Left ventricle myocardium superior (tissue), 1 donor: Measurements from ENCODE around the gene ABLIM2. TPM values are rescaled to one million over a fixed set of nuclear protein-coding genes. Genes with fewer than 3 reads are reported as not detected.

ENCODE experiments used
- ATAC-seq: fragments of 200-7000 bp; cut with Tn5 transposase; one replicate; pipeline ENCODE4 v1.9.1; 2020; ENCODE audit warnings: mild to moderate bottlenecking, moderate library complexity
- DNase-seq: peaks from one replicate; pipeline ENCODE4 v3.0.0-alpha.2; 2020
- intact Hi-C: fragments of 100-400 bp; cut with micrococcal nuclease; formaldehyde crosslinking; loops from one replicate; pipeline ENCODE4 v1.11.0; 2022
- total RNA-seq: library from RNA; stranded (reverse); fragmentation: NEBNext Ultra II Directional; extraction: Animal tissue kit (Norgen Biotek cat#: 25700); gene quantifications from one replicate; pipeline ENCODE4 v1.2.1, GENCODE V29; 2021
- donor health status: DM: no; HTN: yes; CAD: no; lungs with severe emphysema.

The ABLIM2 gene
- total RNA-seq, 1 donor from 2014 or later: 28.3 TPM

DNA sequence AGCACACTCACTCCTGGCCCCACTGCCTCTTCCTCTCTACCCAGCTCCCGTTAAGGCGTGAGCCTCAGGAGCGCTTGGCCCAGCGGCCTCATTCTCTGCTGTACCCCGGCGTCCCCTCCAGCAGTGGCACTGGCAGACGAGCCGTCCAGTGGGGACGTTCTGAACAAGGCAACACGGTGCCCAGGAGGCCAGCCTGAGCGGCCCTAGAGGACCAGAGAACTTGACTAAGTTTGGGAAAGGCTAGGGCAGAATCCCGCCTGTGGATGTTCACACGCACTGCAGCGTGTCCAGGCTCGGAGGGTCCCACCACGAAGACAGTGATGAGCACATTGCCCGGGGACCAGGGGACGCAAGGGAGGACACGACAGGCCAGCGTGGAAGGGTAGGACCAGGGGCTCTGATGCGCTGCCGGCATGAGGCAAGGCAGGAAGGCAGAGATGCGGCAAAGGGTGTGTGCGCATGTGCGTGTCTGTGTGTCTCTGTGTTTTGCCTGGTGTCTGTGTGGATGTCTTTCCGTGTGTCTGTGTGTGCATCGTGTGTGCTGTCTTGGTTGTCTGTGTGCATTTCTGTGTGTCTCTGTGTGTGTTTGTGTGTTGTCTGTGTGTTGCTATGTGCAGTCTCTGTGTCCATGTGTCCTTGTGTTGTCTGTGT, 89.4 kb downstream of the ABLIM2 start:
- ATAC-seq (no peak), DNase-seq (no peak)
- intact Hi-C loops: no loop called here

DNA sequence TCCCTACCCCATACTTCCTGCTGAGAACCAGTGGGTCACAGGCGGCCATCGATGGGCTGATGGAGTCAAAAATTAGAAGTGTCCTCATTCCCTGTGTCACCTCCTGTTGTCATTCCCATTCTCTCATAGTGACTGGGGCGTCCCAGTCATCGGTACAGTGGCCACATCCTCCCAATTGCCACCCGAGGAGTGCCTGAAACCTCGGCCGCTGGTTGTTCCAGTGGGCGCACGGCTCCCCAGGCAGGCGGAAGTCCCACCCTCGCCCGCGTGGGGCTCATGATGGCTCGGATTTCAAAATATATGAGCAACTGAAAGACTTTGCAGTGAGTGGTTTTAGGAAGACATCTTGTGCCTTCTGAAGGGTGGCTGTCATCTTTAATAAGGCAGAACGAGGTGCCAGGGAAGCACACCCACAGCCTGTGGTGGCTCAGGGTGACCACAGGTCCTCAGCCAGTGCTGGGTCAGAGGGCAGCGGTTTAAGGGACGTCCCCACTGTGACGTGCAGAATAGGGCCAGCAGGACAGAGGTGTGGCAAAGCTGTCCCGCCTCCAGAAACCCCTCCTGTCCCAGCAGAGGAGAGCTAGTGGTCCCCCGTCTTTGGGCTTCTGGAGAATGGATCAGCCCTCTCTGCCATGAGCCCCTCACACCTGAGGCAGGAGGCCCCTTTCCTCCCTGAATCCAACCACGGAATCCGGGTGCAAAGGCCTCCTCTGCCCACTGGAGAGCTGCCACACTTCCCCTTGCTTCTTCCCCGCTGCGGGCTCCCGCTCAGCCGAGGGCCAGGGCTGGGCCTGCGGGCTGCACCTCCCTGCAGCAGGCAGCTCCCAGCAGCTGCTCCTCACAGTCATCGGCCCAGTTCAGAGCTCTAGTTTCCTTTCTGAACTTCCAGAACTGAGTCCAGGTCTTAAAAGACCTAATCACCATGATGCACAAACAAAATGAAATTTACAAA, 90.4 kb downstream of the ABLIM2 start:
- DNase-seq (no peak), ATAC-seq (peak; percentile 5)

GRCh38 chr4:8067274-8067936, 91.2 kb downstream of the ABLIM2 start:
- DNase-seq (peak; percentile 71), ATAC-seq (peak; percentile 91)
- intact Hi-C loops: no loop called here

More for the DNA sequence above, 90.4 kb downstream of the ABLIM2 start:
- intact Hi-C loops: no loop called here

DNA sequence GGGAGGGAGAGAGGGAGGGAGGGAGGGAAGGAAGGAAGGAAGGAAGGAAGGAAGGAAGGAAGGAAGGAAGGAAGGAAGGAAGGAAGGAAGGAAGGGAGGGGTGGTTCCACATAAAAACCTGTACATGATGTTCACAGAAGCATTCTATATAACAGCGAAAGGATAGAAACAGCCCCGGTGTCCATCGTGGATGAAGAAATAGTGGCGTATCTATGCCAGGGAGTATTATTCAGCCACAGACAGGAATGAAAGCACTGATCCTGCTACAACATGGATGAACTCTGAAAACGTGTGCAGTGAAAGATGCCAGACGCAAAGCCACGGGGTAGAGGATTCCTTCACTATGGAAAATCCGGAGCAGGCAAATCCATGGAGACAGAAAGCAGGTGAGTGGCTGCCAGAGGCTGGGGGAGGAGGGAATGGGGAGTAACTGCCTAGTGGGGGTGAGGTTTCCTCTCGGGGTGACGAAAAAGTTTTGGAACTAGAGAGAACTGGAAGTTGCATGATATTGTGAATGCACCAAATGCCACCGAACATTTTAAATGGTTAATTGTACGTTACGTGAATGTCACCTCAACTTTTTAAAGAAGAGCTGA, 92.2 kb downstream of the ABLIM2 start:
- DNase-seq: no peak
- intact Hi-C loops: no loop called here
- no peak for ATAC-seq

- no peak for ATAC-seq
- DNase-seq: no peak
Measured at GRCh38 chr4:8063974-8064563, 94.5 kb downstream of the ABLIM2 start.

GRCh38 chr4:8061573-8061972, 97.0 kb downstream of the ABLIM2 start:
- intact Hi-C loops: no loop called here
- ATAC-seq: no peak
- DNase-seq: no peak

More at GRCh38 chr4:8063974-8064563, 94.5 kb downstream of the ABLIM2 start:
- intact Hi-C loops: no loop called here

DNA sequence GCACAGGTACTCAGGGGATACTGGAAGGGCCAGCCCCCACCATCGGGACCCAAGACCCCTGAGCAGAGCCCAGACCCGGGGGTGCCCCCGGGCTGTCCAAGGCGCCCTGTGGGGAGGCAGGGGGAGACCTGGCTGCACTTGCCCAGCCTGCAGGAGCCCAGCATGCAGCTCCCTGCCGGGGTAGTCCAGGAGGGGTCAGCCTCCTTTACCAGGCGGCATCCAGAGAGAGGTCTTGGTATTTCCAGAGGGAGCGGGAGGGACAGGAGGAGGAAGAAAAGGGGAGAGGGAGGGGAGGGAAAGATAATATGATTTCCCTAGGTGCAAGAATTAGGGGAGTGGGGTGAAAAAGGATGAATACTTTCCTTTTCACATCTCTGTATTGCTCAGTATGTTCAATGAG, 97.5 kb downstream of the ABLIM2 start:
- DNase-seq (no peak), ATAC-seq (no peak)
- intact Hi-C loops: no loop called here

- no peak for ATAC-seq
- DNase-seq: no peak
Measured at GRCh38 chr4:8060632-8061031, 98.0 kb downstream of the ABLIM2 start.

DNA sequence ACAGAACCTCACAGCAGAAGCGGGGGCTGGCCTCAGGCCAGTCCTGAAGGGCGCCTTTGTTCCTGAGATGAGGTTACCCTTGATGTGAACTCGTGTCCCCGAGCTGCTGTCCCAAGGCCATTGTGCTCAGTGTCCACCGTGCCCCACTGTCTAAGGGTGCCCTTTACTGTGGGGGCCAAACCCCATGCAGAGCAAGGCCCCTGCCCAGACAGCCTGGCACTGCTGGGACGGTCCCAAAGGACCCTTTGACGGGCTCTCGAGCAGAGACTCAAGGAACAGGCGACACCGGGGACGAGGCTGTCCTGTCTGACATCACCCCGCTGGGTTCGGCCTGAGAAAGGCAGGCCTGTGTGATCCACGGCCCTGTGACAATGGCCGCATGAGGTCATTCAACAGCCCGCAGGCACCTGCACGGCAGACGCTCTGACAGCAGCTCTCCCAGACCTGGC, 100.6 kb downstream of the ABLIM2 start:
- ATAC-seq (no peak), DNase-seq (no peak)
- intact Hi-C loops: no loop called here

More at GRCh38 chr4:8060632-8061031, 98.0 kb downstream of the ABLIM2 start:
- intact Hi-C loops: no loop called here

GRCh38 chr4:8055206-8055605, 103.4 kb downstream of the ABLIM2 start:
- ATAC-seq: no peak
- intact Hi-C loops: no loop called here
- no peak for DNase-seq

DNA sequence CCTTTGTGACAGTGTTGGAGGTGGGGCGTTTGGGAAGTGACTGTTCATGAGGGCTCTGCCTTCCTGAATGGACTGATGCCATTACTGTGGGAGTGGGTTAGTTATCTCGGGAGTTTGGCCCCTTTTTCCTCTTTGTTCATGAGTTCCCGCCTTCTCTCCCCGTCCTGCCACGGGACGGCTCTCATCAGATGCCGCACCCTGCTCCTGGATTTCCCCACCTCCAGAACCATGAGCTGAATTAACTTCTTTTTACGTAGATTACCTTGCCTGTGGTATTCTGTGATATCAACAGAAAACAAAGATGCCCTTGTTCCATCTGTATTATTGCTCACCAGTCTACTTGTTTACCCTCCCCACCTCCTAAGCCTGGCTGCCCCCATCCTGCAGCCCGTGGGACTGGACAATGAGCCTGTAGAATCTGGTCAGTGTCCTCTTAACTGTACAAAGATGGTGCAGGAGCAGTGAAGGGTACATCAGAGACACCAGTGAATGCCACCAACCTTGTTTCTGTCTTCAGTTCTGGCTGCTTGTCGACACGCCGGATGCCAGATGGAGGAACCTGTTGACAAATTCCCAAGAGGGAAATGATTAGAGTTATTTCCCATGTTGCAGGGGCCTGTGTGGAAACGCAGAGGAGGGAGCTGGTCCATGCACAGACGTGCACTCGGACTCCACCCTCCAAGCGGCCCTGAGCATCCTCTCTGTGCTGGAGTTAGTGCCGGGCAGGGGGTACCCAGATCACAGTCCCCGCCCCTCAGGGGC, 104.7 kb downstream of the ABLIM2 start:
- intact Hi-C loops: no loop called here
- no peak for ATAC-seq
- DNase-seq: no peak

DNA sequence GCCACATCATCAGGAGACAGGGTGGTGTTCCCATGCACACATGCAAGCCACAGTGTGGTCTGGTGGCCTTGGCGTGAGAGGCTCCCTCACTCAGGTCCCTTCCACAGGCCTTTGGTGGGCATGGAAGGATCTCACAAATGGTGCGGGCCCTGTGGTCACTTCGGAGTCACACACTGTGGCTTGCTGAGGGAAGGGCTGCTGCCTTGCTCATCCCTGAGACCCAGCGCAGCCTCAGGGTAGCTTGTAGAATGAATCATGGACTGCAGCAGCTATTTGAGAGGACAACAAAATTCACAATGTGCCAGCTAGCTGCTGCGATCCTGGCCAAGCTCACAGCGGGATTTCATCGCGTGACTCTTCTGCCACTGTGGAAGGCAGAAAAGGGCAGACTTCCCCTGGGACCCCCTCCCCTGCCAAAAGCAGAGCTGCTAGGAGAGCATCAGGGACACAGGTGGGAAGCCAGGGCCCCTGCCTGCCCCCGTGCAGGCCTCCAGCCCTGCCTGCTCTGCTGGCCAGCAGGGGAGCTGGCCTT, 106.4 kb downstream of the ABLIM2 start:
- DNase-seq (no peak), ATAC-seq (no peak)
- intact Hi-C loops: no loop called here

GRCh38 chr4:8051644-8052043, 107.0 kb downstream of the ABLIM2 start:
- intact Hi-C loops: no loop called here
- DNase-seq (no peak), ATAC-seq (no peak)

GRCh38 chr4:8050555-8051206, 107.9 kb downstream of the ABLIM2 start:
- intact Hi-C loops: no loop called here
- peak; percentile 94 for ATAC-seq
- DNase-seq: peak; percentile 91

GRCh38 chr4:8050180-8050554, 108.4 kb downstream of the ABLIM2 start:
- ATAC-seq: no peak
- no peak for DNase-seq
- intact Hi-C loops: no loop called here

- intact Hi-C loops: no loop called here
- ATAC-seq: no peak
- no peak for DNase-seq
Measured at GRCh38 chr4:8048856-8049676, 109.5 kb downstream of the ABLIM2 start.
